Measurements from ENCODE around the gene GLT6D1. TPM values are rescaled to one million over a fixed set of nuclear protein-coding genes. Genes with fewer than 3 reads are reported as not detected.
"Not testable (repeated sequence)": the region's sequence is repeated elsewhere in the genome, so short reads cannot be mapped to it uniquely, and the experiment has no call there.

Gene GLT6D1
- total RNA-seq, 1 experiment from 2014 or later, result not detected

GRCh38 chr9:135664801-135665794 lies 25.8 kb upstream of the GLT6D1 start:
- DNase-seq (ENCODE audit: low read depth), result no peak

DNA sequence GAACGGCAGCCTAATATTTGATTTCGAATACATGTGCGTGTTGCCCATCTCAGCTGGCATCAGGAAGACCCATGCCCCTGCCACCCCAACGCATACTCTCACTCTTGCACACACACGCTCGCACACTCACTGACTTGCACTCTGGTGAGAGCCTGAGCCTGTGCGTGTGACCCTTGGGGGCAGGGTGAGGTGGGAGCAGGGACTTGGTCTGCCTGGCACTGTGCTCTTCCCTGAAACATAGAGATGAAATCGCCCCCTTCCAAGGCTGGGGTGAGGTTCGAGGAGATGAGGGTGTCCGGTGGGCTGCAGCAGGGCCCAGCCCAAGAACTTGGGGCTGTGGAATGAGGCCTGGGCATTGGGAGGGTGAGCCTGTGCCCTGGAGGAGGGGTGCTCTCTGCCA lies 24.9 kb upstream of the GLT6D1 start:
- no peak for DNase-seq (ENCODE audit: low read depth)

DNA sequence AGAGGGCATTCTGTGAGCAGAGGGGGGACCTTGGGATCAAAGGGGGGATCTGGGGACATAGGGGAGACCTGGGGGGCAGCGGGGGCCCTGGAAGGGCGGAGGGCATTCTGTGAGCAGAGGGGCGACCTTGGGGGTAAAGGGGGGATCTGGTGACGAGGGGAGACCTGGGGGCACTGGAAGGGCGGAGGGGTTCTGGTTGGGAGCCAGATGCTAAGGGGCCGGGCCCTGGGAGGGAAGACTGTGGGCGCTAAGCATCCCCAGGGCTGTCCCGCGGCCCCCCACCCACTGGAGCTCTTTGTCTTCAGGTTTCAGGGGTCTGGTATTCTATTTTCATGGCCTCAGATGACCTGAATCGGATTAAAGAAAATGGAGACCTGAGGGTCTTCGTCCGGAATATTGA lies 24.5 kb upstream of the GLT6D1 start:
- no peak for DNase-seq (ENCODE audit: low read depth)

- no peak for DNase-seq (ENCODE audit: low read depth)
Observed at GRCh38 chr9:135663451-135663770, 24.1 kb upstream of the GLT6D1 start.

DNA sequence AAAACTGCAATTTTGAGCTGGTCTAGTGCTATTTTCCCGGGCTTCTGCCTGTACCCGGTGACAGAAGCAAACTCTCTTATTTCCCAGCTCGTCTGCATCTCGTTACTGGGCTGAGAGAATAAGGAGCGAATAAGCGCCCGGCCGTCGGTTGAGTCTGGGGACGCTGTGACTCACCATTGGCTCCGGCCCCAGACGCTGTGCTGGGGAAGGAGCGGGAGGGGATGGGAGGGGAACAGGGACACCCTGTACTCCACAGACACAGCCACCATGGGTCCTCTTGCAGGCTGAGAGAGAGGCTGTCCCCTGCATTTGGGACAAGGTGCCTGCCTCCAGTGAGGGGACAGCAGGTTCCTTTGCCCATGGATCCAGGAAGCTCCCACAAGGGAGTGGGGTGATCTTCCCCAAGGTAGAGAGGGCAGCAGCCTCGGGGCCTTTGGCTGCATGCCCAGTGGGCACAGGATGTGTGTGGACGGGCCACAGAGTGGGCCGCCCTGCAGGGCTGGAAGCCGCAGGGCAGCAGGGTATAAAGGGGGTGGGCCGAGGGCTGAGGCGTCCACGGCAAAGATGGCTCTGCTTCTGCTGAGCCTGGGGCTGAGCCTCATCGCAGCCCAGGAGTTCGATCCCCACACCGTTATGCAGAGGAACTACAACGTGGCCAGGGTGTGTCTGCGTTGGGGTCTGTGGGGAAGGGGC lies 23.6 kb upstream of the GLT6D1 start, which contains the start of gene LCN9:
Gene LCN9, plus strand, starts transcription at position 552 of the 693 bp plus-strand sequence. Its CDS starts 13 bp downstream, at position 565.
- DNase-seq (ENCODE audit: low read depth), result peak; percentile 12

- peak; percentile 11 for DNase-seq (ENCODE audit: low read depth)
Observed at GRCh38 chr9:135661816-135662560, 22.6 kb upstream of the GLT6D1 start.

DNA sequence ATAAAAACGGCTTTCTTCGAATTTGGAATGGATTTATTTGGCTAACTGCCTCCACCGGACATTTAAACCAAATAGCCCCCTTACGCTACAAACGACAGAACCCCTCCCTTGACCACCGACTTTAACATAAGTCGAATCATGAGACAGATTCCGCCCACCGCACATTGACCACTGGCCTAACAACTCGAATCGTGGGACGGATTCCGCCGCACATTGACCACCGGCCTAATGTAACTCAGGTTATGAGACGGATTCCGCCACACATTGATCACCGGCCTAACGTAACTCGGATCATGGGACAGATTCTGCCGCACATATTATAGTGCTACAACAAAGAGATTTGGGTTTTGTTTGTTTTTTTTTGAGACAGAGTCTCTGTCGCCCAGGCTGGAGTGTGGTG lies 21.1 kb upstream of the GLT6D1 start:
- DNase-seq (ENCODE audit: low read depth), result no peak

DNA sequence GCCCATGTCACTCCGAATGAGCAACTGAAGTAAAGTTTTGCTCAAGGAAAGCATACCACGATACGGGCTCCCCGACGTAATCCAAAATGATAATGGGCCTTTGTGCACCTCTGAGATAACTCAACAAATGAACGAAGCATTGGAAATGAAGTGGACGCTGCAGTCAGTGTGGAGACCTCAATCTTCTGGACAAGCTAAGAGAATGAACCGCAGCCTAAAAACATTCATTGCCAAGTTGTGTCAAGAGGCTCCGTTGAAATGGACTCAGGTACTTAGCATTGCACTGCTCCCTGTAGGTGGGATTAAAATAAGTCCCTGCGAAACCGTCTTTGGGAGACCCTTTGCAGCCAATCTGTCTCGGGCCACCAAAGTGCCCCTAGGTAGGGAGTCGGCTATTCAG lies 19.9 kb upstream of the GLT6D1 start:
- DNase-seq (ENCODE audit: low read depth), result no peak

DNA sequence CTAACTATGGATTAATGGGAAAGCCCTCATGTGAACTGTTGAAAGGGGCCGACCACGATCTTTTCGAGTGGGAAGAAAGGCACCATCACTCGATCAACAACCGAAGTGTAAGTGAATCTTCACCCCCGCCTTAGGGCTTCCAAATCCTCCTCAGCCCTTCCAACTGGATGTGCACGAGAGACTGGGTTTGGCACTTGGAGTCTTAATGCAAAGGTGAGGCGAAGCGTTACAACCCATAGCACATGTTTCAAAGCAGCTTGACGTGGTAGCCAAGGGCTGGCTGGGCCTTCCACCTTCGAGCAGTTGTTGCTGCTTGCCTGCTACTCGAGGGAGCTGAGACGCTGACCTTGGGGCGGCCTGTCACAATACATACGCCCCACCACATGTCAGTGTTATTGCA lies 18.1 kb upstream of the GLT6D1 start:
- no peak for DNase-seq (ENCODE audit: low read depth)

DNA sequence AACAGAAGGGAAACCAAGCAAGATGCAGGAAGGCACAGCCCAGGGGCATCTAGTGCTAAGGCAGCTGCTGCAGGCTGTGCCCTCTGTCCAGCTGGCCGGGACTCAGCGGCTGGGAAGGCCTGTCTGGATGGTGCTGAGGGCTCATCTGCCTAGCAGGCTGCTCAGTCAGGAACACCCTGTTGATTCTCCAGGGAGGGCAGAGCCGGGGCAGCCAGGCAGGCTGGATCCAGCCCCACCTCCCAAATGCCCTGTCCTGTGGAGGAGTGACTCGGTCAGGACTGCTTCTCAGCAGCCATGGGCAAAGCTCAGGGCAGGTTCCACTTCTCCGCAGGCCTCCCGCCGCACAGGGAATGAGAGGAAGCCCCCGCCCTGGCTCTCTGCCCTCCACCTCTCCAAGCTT lies 16.0 kb upstream of the GLT6D1 start:
- DNase-seq (ENCODE audit: low read depth), result no peak

- no peak for DNase-seq (ENCODE audit: low read depth)
Observed at GRCh38 chr9:135650408-135650807, 11.1 kb upstream of the GLT6D1 start.

DNA sequence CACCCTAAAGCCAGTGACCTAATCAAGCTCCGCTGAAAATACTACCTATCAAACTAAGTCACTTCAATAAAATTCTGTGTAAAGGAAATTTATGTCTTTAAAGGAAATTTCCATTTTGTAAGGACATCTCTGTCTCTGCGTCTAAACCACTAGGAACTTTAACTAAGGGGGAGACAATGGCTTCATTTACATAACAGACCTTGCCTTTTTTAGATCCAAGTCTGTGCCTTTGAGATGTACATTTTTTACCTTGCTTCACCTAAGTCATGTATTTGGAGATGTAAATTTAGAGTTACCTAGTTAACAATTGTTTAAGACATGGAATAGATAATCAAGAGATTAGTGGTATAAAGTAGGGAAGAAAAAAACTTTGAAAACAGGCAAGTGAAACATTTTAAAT lies 10.2 kb upstream of the GLT6D1 start:
- DNase-seq (ENCODE audit: low read depth), result no peak

- no peak for DNase-seq (ENCODE audit: low read depth)
Observed at GRCh38 chr9:135648494-135649410, 9.4 kb upstream of the GLT6D1 start.

- no peak for DNase-seq (ENCODE audit: low read depth)
Observed at GRCh38 chr9:135647884-135648283, 8.5 kb upstream of the GLT6D1 start.

DNA sequence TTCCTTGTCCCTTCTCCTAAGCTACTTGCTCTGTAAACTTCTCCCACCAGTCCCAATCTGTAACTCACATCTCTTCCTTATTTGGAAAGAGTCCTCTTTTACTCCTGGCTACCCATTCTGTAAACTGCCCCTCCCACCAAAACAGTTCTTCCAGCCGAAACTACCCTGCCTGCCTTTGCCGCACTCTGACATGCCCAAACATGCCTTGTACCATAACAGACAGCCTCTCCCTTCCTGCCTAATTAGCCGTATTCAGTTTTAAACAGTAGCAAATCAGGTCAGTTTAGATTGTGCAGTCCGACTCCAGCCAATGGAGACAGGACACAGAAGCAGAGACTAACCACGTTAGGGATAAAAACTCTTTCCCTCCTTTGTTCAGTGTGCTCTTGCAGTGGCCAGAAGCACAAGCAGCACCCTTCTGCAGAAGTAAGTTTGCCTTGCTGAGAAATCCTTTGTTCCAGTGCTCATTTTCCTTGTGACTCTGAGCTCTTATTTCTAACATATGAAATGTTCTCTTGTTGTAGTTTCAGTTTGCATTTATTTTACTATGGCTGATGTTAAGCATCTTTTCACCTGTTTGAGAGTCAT lies 5.4 kb upstream of the GLT6D1 start:
- no peak for DNase-seq (ENCODE audit: low read depth)

DNA sequence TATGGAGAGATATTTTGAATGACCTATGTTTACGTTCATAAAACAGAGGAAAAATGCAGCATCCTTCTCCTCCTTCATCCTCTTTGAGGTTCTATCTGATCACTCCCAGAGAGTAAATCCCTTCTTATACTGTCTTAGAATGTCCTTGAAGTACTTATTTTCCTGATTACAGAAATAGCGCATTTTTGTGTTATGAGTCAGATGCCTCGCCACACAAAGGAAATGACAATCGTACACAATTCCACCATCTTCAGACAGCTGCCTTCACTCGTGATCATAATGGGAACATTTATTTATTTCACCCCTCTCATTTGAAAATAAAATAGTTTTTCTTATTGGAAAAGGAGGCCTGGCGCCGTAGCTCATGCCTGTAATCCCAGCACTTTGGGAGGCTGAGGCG lies 2.4 kb upstream of the GLT6D1 start:
- DNase-seq (ENCODE audit: low read depth), result peak; percentile 91

GRCh38 chr9:135641047-135641446 lies 1.7 kb upstream of the GLT6D1 start:
- DNase-seq (ENCODE audit: low read depth), result no peak

DNA sequence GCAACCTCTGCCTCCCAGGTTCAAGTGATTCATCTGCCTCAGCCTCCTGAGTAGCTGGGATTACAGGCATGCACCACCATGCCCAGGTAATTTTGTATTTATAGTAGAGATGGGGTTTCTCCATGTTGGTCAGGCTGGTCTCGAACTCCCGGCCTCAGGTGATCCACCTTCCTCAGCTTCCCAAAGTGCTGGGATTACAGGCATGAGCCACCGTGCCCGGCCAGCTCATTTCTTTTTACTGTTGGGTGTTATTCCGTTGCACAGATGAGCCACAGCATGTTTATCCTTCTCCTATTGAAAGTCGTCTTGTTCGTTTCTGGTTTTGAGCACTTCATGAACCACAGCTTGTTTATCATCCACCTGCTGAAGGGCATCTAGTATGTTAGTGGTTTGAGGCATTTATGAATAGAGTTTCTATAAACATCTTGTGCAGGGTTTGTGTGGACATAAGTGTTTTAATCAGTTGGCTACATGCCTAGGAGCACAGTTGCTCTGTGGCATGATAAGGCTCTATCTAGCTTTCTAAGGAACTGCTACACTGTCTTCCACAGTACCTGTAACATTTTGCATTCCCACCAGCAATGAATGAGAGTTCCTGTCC lies 2.3 kb downstream of the GLT6D1 start:
- not testable (repeated sequence) for DNase-seq (ENCODE audit: low read depth)

DNA sequence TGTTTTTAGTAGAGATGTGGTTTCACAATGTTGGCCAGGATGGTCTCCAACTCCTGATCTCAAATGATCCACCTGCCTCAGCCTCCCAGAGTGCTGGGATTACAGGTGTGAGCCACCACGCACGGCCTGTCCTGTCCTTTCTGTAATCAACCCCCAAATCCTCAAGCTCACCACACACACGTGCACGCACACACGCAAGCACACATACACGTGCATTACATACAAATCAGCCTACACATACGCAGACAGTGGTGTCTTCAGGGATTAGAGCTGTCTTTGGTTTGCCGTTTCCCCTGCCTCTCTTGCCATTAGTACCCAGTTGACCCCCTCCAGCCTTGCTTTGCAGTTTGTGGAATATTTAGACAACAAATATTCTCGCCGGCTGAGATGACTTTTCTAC lies 6.5 kb downstream of the GLT6D1 start:
- DNase-seq (ENCODE audit: low read depth), result no peak

DNA sequence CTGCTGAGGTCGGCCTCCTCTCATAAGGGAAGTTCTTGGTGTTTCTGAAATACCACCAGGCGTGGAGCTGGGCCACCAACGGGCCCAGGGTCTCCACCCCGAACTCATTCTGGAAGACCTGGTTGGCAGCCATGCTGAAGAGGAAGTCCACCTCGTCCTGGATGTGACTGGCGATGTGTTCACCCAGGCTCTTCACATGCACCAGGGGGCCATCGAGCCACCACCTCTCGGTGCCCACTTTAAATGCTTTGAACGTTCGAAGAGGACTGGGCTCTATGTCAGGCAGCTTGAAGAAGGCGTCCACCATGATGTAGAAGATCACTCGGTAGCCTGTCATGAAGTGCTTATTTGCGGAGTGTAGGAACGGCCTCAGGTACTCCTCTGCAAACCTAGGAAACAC lies 15.1 kb downstream of the GLT6D1 start:
- no peak for DNase-seq (ENCODE audit: low read depth)

Measured in LHCN-M2 (cell line).